GM12878 (cell line): Measurements from ENCODE around the gene PDCD11. TPM values are rescaled to one million over a fixed set of nuclear protein-coding genes. Genes with fewer than 3 reads are reported as not detected.

ENCODE experiments used
- ATAC-seq: fragments of 200-7000 bp; cut with Tn5 transposase; 3 replicates; pipeline ENCODE4 v1.9.1; 2020; ENCODE audit warnings: mild to moderate bottlenecking, moderate library complexity
- BruUV-seq: library from RNA; stranded (reverse); fragments of 400-500 nt; replicated peaks from 2 replicates; lab custom pipeline; 2021; lab: Mats Ljungman, UMichigan
- CTCF ChIA-PET: fragments of 300-600 bp; sonication (Branson Sonifier 250); formaldehyde crosslinking; extraction: SDS; loops from one replicate; lab custom pipeline; 2021; ENCODE audit warnings: inconsistent platforms; lab: Yijun Ruan, JAX
- POLR2A ChIA-PET: fragments of 350-600 bp; formaldehyde crosslinking; extraction: SDS; loops from one replicate; lab custom pipeline; 2021; ENCODE audit warnings: inconsistent platforms; lab: Charles Lee
- RAD21 ChIA-PET: fragments of 300-600 bp; sonication (Branson Sonifier 250); formaldehyde crosslinking; loops from one replicate; lab custom pipeline; 2023; ENCODE audit warnings: antibody characterized with exemption; ENCODE audit not compliant: unreplicated experiment; lab: Charles Lee
- SMC1A ChIA-PET: fragments of 300-600 bp; sonication (Branson Sonifier 250); formaldehyde crosslinking; loops from one replicate; lab custom pipeline; 2023; ENCODE audit not compliant: unreplicated experiment, uncharacterized antibody; lab: Charles Lee
- DNase-seq: peaks from one replicate; pipeline ENCODE4 v3.0.0-alpha.2; 2011; ENCODE audit warnings: low read depth, low spot score
- FAIRE-seq: peaks from 3 replicates; lab custom pipeline; 2011; peaks lifted over from hg19 to GRCh38; lab: Jason Lieb, UNC
- H2AFZ ChIP-seq: 2 replicates; pipeline ENCODE4 v1.6.0; 2011; ENCODE audit warnings: low read depth, low read length, control low read depth; ENCODE audit not compliant: control insufficient read depth
- H3K27ac ChIP-seq: 2 replicates; pipeline ENCODE4 v1.5.1; 2011; ENCODE audit warnings: control low read depth; ENCODE audit not compliant: control insufficient read depth, insufficient read depth
- H3K27me3 ChIP-seq, 2 experiments: replicated peaks in 1 of 2; 2 replicates each; pipeline versions ENCODE4 v1.6.0 to v1.6.1; 2011; ENCODE audit warnings: low read length in 1 of 2; ENCODE audit not compliant: control insufficient read depth in 2 of 2, insufficient read depth in 2 of 2
- H3K36me3 ChIP-seq, 2 experiments: 2 replicates each; pipeline ENCODE4 v1.5.1; 2011; ENCODE audit warnings: low read length in 1 of 2; ENCODE audit not compliant: control insufficient read depth in 2 of 2, insufficient read depth in 2 of 2
- H3K4me1 ChIP-seq: 2 replicates; pipeline ENCODE4 v1.6.1; 2011; ENCODE audit warnings: mild to moderate bottlenecking, low read length, moderate library complexity, mixed read lengths; ENCODE audit not compliant: control insufficient read depth, insufficient read depth
- H3K4me2 ChIP-seq: 2 replicates; pipeline ENCODE4 v1.6.0; 2011; ENCODE audit warnings: control low read depth; ENCODE audit not compliant: control insufficient read depth, insufficient read depth
- H3K4me3 ChIP-seq: fragments of 200-600 bp; sonication (generic); 2 replicates; pipeline ENCODE4 v1.5.1; 2016
- H3K79me2 ChIP-seq: 2 replicates; pipeline ENCODE4 v1.6.0; 2011; ENCODE audit warnings: low read length; ENCODE audit not compliant: control insufficient read depth, insufficient read depth
- H3K9ac ChIP-seq: 2 replicates; pipeline ENCODE4 v1.8.0; 2011; ENCODE audit warnings: low read length, control low read depth, mixed read lengths; ENCODE audit not compliant: control insufficient read depth, insufficient read depth
- H3K9me3 ChIP-seq: replicated peaks from 3 replicates; pipeline ENCODE4 v1.5.1; 2011; ENCODE audit warnings: mild to moderate bottlenecking, low read length; ENCODE audit not compliant: control insufficient read depth, insufficient read depth
- H4K20me1 ChIP-seq: 2 replicates; pipeline ENCODE4 v1.6.0; 2011; ENCODE audit not compliant: control insufficient read depth, insufficient read depth
- CHD1 ChIP-seq: IDR thresholded peaks from 2 replicates; pipeline ENCODE4 v1.6.1; 2012; ENCODE audit warnings: low read depth, low read length, improper control_type of control experiment
- SUPT20H ChIP-seq: IDR thresholded peaks from 2 replicates; pipeline ENCODE4 v1.6.1; 2011; ENCODE audit warnings: low read depth, mild to moderate bottlenecking, low read length, moderate library complexity, borderline replicate concordance; ENCODE audit not compliant: control insufficient read depth
- TCF12 ChIP-seq: IDR thresholded peaks from 2 replicates; pipeline ENCODE4 v1.6.1; 2011; ENCODE audit warnings: low read depth, mild to moderate bottlenecking, low read length
- WGBS: methylation state at CpG from one replicate; pipeline ENCODE4 v1.1.6; 2016; ENCODE audit warnings: low lambda C conversion rate; ENCODE audit not compliant: insufficient replicate concordance, insufficient coverage; ENCODE audit errors: missing lambda C conversion rate; 5-methylcytosine and 5-hydroxymethylcytosine counted together
- in situ Hi-C: fragments of 300-500 bp; cut with MboI; formaldehyde crosslinking; loops from 9 replicates; pipeline ENCODE4 v1.14.3; 2018; ENCODE audit warnings: mixed read lengths
- intact Hi-C: fragments of 100-400 bp; cut with micrococcal nuclease; formaldehyde crosslinking; loops from one replicate; pipeline ENCODE4 v1.14.2; 2022; ENCODE audit not compliant: unreplicated experiment
- polyA plus RNA-seq, 11 experiments: library from polyadenylated mRNA; depleted of rRNA in 4 of 11; unstranded in 6 of 11; stranded (reverse) in 5 of 11; fragments of >200 nt; fragmentation: Nextera tagmentation in 4 of 11; fragmentation: Illumina TruSeq in 1 of 11; extraction: Ambion mirVana in 4 of 11; extraction: Trizol in 1 of 11; gene quantifications; 1 replicate in 1 of 11; 2 replicates in 10 of 11; pipeline versions ENCODE4 v1.2.1 to v1.2.3, GENCODE V29; 2011 to 2016; ENCODE audit warnings: inconsistent platforms in 2 of 11, missing spikeins in 2 of 11, low read depth in 1 of 11
- total RNA-seq, 4 experiments: library from RNA; depleted of rRNA in 3 of 4; stranded (reverse); fragments of >200 nt in 3 of 4; fragmentation: Illumina TruSeq in 1 of 4; extraction: Trizol in 1 of 4; gene quantifications; 2 replicates each; pipeline versions ENCODE4 v1.2.1 to v1.2.3, GENCODE V29; 2013 to 2021
- TF ChIP-seq, protein P1 (sequence below): fragments of 450-650 bp; IDR thresholded peaks from 2 replicates; pipeline ENCODE4 v1.6.1; 2017; ENCODE audit warnings: antibody characterized with exemption, mild to moderate bottlenecking, moderate library complexity
- TF ChIP-seq, protein P2 (sequence below): fragments of 450-650 bp; conservative IDR thresholded peaks from 2 replicates; pipeline ENCODE4 v1.6.1; 2017; ENCODE audit warnings: mild to moderate bottlenecking, moderate library complexity

The PDCD11 gene
- total and polyA plus RNA-seq, 10 of the 15 experiments (the other 5 are each of a cell fraction or from before 2014, with no cell fraction given), result 13.9 to 69.7 (median 44.8) TPM

DNA sequence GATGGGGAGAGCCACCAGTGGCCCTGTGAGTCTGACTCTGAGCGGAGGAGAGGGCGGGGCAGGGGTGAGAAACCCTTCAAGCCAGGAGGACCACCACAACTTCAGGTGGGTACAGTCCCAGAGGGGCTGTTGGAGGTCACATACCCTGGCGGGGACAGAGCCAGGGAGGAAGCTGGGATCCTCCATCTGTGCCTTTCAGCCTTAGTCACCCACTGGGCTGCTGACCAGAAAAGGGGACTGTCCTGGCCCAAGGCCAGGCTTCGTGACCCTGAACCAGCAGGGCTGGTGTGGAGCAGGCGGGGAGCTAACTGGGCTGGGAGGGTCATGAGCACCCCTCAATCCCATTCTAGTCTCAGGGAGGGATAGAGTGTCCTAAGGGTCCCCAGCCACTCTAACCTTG lies 84.1 kb downstream of the PDCD11 start:
- ChIA-PET POLR2A (no interaction called here), RAD21 (interaction anchor here (0.9 to 1.7 kb wide), 6 partner anchors 9 to 643 kb away, joined by 3 to 23 read pairs (median 3); no protein-coding TSS in a partner anchor), CTCF (interaction anchor here (0.7 to 10.6 kb wide), 10 partner anchors 10 to 562 kb away, joined by 3 to 195 read pairs (median 5); partner anchors contain the start of genes CALHM2 and CNNM2), SMC1A (interaction anchor here (0.8 to 3.2 kb wide), 10 partner anchors 8 to 84 kb away, joined by 3 to 32 read pairs (median 4); partner anchors contain the start of genes ATP5MK, CALHM2 and PDCD11)
- 71% methylated on average over 5 of the region's 5 CpGs for WGBS
- no peak overlapping the region for H2AFZ ChIP-seq
- no TSS peak for BruUV-seq
- no peaks in the 10 kb centered on the region for H3K27me3 ChIP-seq
- DNase-seq, result no peak
- ATAC-seq, result no peak
- H3K36me3 ChIP-seq, result no peaks in the 10 kb centered on the region
- intact Hi-C loops, result loop anchor here (5.0 kb wide), 1 partner anchor 33 kb away; no protein-coding TSS in a partner anchor
- in situ Hi-C loops, result no loop called here
- H3K27ac ChIP-seq, result no peak overlapping the region
- TF ChIP-seq, protein P1, sequence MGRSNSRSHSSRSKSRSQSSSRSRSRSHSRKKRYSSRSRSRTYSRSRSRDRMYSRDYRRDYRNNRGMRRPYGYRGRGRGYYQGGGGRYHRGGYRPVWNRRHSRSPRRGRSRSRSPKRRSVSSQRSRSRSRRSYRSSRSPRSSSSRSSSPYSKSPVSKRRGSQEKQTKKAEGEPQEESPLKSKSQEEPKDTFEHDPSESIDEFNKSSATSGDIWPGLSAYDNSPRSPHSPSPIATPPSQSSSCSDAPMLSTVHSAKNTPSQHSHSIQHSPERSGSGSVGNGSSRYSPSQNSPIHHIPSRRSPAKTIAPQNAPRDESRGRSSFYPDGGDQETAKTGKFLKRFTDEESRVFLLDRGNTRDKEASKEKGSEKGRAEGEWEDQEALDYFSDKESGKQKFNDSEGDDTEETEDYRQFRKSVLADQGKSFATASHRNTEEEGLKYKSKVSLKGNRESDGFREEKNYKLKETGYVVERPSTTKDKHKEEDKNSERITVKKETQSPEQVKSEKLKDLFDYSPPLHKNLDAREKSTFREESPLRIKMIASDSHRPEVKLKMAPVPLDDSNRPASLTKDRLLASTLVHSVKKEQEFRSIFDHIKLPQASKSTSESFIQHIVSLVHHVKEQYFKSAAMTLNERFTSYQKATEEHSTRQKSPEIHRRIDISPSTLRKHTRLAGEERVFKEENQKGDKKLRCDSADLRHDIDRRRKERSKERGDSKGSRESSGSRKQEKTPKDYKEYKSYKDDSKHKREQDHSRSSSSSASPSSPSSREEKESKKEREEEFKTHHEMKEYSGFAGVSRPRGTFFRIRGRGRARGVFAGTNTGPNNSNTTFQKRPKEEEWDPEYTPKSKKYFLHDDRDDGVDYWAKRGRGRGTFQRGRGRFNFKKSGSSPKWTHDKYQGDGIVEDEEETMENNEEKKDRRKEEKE, result no peak
- no peak for TF ChIP-seq TCF12
- TF ChIP-seq, protein P2, sequence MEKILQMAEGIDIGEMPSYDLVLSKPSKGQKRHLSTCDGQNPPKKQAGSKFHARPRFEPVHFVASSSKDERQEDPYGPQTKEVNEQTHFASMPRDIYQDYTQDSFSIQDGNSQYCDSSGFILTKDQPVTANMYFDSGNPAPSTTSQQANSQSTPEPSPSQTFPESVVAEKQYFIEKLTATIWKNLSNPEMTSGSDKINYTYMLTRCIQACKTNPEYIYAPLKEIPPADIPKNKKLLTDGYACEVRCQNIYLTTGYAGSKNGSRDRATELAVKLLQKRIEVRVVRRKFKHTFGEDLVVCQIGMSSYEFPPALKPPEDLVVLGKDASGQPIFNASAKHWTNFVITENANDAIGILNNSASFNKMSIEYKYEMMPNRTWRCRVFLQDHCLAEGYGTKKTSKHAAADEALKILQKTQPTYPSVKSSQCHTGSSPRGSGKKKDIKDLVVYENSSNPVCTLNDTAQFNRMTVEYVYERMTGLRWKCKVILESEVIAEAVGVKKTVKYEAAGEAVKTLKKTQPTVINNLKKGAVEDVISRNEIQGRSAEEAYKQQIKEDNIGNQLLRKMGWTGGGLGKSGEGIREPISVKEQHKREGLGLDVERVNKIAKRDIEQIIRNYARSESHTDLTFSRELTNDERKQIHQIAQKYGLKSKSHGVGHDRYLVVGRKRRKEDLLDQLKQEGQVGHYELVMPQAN, result no peak
- no peak for TF ChIP-seq CHD1
- no peak for TF ChIP-seq SUPT20H
- TF ChIP-seq, all 136 proteins: peak for 0
- H3K4me2 ChIP-seq, result no peak overlapping the region
- H3K9me3 ChIP-seq, result no peaks in the 10 kb centered on the region
- no peak overlapping the region for H3K4me3 ChIP-seq
- H3K9ac ChIP-seq, result no peak overlapping the region
- peaks cover 7% of the 10 kb centered on the region for H3K4me1 ChIP-seq
- H3K79me2 ChIP-seq, result no peaks in the 10 kb centered on the region
- no peaks in the 10 kb centered on the region for H4K20me1 ChIP-seq
- no peak for FAIRE-seq
